H1 (cell line): ENCODE data around the gene KCNH8. TPM values are rescaled to one million over a fixed set of nuclear protein-coding genes. Genes with fewer than 3 reads are reported as not detected.

Source experiments
- CEBPB ChIP-seq: IDR thresholded peaks from 2 replicates; pipeline ENCODE4 v1.6.1; 2012; ENCODE audit warnings: low read depth, low read length
- CHD2 ChIP-seq: IDR thresholded peaks from 2 replicates; pipeline ENCODE4 v1.6.1; 2012; ENCODE audit warnings: low read length, improper control_type of control experiment
- FOSL1 ChIP-seq: IDR thresholded peaks from 2 replicates; pipeline ENCODE4 v1.6.1; 2011; ENCODE audit warnings: mild to moderate bottlenecking, low read depth, low read length, moderate library complexity; ENCODE audit not compliant: insufficient read depth
- MAFK ChIP-seq: IDR thresholded peaks from 2 replicates; pipeline ENCODE4 v1.6.1; 2012; ENCODE audit warnings: low read depth, mild to moderate bottlenecking, improper control_type of control experiment, low read length
- NANOG ChIP-seq: IDR thresholded peaks from 2 replicates; pipeline ENCODE4 v1.6.1; 2011; ENCODE audit warnings: low read length, low read depth, mild to moderate bottlenecking, inconsistent platforms; ENCODE audit not compliant: insufficient read depth, poor library complexity, severe bottlenecking
- ZNF274 ChIP-seq: IDR thresholded peaks from 2 replicates; pipeline ENCODE4 v1.7.0; 2012; ENCODE audit warnings: low read length, borderline replicate concordance; ENCODE audit errors: extremely low read depth
- polyA plus RNA-seq, 7 experiments: library from polyadenylated mRNA; depleted of rRNA in 3 of 7; stranded (reverse) in 5 of 7; unstranded in 2 of 7; fragments of >200 nt in 5 of 7; fragments of 200-250 nt in 2 of 7; gene quantifications; 1 replicate in 5 of 7; 2 replicates in 1 of 7; 4 replicates in 1 of 7; pipeline versions ENCODE4 v1.2.1 to v1.2.3, GENCODE V29; 2011 to 2013; ENCODE audit warnings: missing spikeins in 2 of 7, mixed read lengths in 2 of 7
- total RNA-seq: library from RNA; stranded (reverse); fragmentation: NEBNext Ultra II Directional; extraction: Animal tissue kit (Norgen Biotek cat#: 25700); gene quantifications from 2 replicates; pipeline ENCODE4 v1.2.1, GENCODE V29; 2021

The KCNH8 gene
- total and polyA plus RNA-seq, 2 of the 8 experiments (the other 6 are each of a cell fraction or from before 2014, with no cell fraction given) = 2.2 to 2.4 TPM

GRCh38 chr3:19342389-19342788 lies 194.1 kb downstream of the KCNH8 start (continued):
- no peak for TF ChIP-seq NANOG
- TF ChIP-seq MAFK = no peak
- no peak for TF ChIP-seq CHD2
- no peak for TF ChIP-seq FOSL1
- TF ChIP-seq CEBPB = no peak
- TF ChIP-seq ZNF274 = no peak
